Skeletal muscle cell (primary cell): ENCODE data around the gene WNT7A.

ENCODE experiments used
- DNase-seq: peaks from one replicate; pipeline ENCODE4 v3.0.0-alpha.2; 2010; ENCODE audit warnings: low read depth
- H3K4me3 ChIP-seq: 2 replicates; pipeline ENCODE4 v1.5.1; 2011; ENCODE audit warnings: low read depth, mild to moderate bottlenecking, control low read depth, low read length, moderate library complexity

WNT7A gene

GRCh38 chr3:13785853-13786436, 93.9 kb downstream of the WNT7A start:
- DNase-seq: no peak
- no peak overlapping the region for H3K4me3 ChIP-seq

- DNase-seq: no peak
- H3K4me3 ChIP-seq: no peak overlapping the region
Observed at GRCh38 chr3:13785351-13785750, 94.5 kb downstream of the WNT7A start.

- no peak for DNase-seq
- H3K4me3 ChIP-seq: no peak overlapping the region
Observed at GRCh38 chr3:13783476-13783875, 96.4 kb downstream of the WNT7A start.

GRCh38 chr3:13782501-13782900, 97.4 kb downstream of the WNT7A start:
- no peak overlapping the region for H3K4me3 ChIP-seq
- DNase-seq: no peak

- no peak for DNase-seq
Observed at GRCh38 chr3:13781417-13781816, 98.5 kb downstream of the WNT7A start.

GRCh38 chr3:13780432-13781176, 99.3 kb downstream of the WNT7A start:
- no peak for DNase-seq
- no peak overlapping the region for H3K4me3 ChIP-seq

More at GRCh38 chr3:13781417-13781816, 98.5 kb downstream of the WNT7A start:
- H3K4me3 ChIP-seq: no peak overlapping the region

GRCh38 chr3:13776253-13777050, 103.4 kb downstream of the WNT7A start:
- H3K4me3 ChIP-seq: no peak overlapping the region
- no peak for DNase-seq

GRCh38 chr3:13772885-13773745, 106.8 kb downstream of the WNT7A start:
- H3K4me3 ChIP-seq: no peak overlapping the region

GRCh38 chr3:13772321-13772745, 107.5 kb downstream of the WNT7A start:
- no peak for DNase-seq
- H3K4me3 ChIP-seq: no peak overlapping the region

More at GRCh38 chr3:13772885-13773745, 106.8 kb downstream of the WNT7A start:
- no peak for DNase-seq

GRCh38 chr3:13771496-13771895, 108.4 kb downstream of the WNT7A start:
- H3K4me3 ChIP-seq: no peak overlapping the region
- no peak for DNase-seq

- DNase-seq: no peak
- no peak overlapping the region for H3K4me3 ChIP-seq
Observed at GRCh38 chr3:13770170-13771169, 109.4 kb downstream of the WNT7A start.

- no peak for DNase-seq
- H3K4me3 ChIP-seq: no peak overlapping the region
Observed at GRCh38 chr3:13769422-13769821, 110.4 kb downstream of the WNT7A start.

GRCh38 chr3:13768453-13768852, 111.4 kb downstream of the WNT7A start:
- DNase-seq: no peak
- no peak overlapping the region for H3K4me3 ChIP-seq

- H3K4me3 ChIP-seq: no peak overlapping the region
- no peak for DNase-seq
Observed at GRCh38 chr3:13767896-13768295, 112.0 kb downstream of the WNT7A start.

GRCh38 chr3:13767030-13767429, 112.8 kb downstream of the WNT7A start:
- DNase-seq: no peak
- no peak overlapping the region for H3K4me3 ChIP-seq
